Neural cell (in vitro differentiated cells): Measurements from ENCODE around the gene LRRFIP2. TPM values are rescaled to one million over a fixed set of nuclear protein-coding genes. Genes with fewer than 3 reads are reported as not detected.

ENCODE experiments used
- H2AFZ ChIP-seq: fragments of 200-600, 300-800 bp; sonication (generic), shearing (Covaris generic); 2 replicates; pipeline ENCODE4 v1.6.0; 2014; ENCODE audit warnings: low read depth, mild to moderate bottlenecking, antibody characterized with exemption, low read length, moderate library complexity
- H3F3A ChIP-seq: fragments of 200-600 bp; shearing (Covaris generic); 2 replicates; pipeline ENCODE4 v1.6.1; 2016; ENCODE audit warnings: mild to moderate bottlenecking, moderate library complexity, mixed read lengths, antibody characterized with exemption, low read length; ENCODE audit not compliant: insufficient read depth, poor library complexity, severe bottlenecking
- H3K27ac ChIP-seq: fragments of 200-600, 300-800 bp; sonication (generic), shearing (Covaris generic); 2 replicates; pipeline ENCODE4 v1.5.1; 2014; ENCODE audit warnings: mild to moderate bottlenecking, low read length, moderate library complexity
- H3K27me3 ChIP-seq: fragments of 300-800, 200-600 bp; sonication (generic), shearing (Covaris generic); 2 replicates; pipeline ENCODE4 v1.6.0; 2014; ENCODE audit warnings: mild to moderate bottlenecking, low read depth, low read length, moderate library complexity; ENCODE audit not compliant: insufficient read depth
- H3K36me3 ChIP-seq: fragments of 300-800, 200-600 bp; sonication (generic), shearing (Covaris generic); 2 replicates; pipeline ENCODE4 v1.5.1; 2014; ENCODE audit warnings: mild to moderate bottlenecking, antibody characterized with exemption, low read length, moderate library complexity; ENCODE audit not compliant: insufficient read depth
- H3K4me2 ChIP-seq: fragments of 300-800, 200-600 bp; sonication (generic), shearing (Covaris generic); 2 replicates; pipeline ENCODE4 v1.6.0; 2014; ENCODE audit warnings: mild to moderate bottlenecking, low read length
- H3K4me3 ChIP-seq: fragments of 300-800, 200-600 bp; sonication (generic), shearing (Covaris generic); 2 replicates; pipeline ENCODE4 v1.5.1; 2014; ENCODE audit warnings: mild to moderate bottlenecking, low read length, moderate library complexity
- H3K79me2 ChIP-seq: fragments of 200-600 bp; shearing (Covaris generic); replicated peaks from 2 replicates; pipeline ENCODE4 v1.6.0; 2014; ENCODE audit warnings: mild to moderate bottlenecking, low read length, moderate library complexity; ENCODE audit not compliant: insufficient read depth
- H3K9ac ChIP-seq: fragments of 300-800, 200-600 bp; sonication (generic), shearing (Covaris generic); 2 replicates; pipeline ENCODE4 v1.6.1; 2016; ENCODE audit warnings: mild to moderate bottlenecking, low read length, mixed read lengths
- H3K9me2 ChIP-seq: fragments of 200-600 bp; shearing (Covaris generic); 2 replicates; pipeline ENCODE4 v1.6.1; 2016; ENCODE audit warnings: mild to moderate bottlenecking, low read length, mixed read lengths; ENCODE audit not compliant: insufficient read depth
- H3K9me3 ChIP-seq: fragments of 200-600, 300-800 bp; sonication (generic), shearing (Covaris generic); 2 replicates; pipeline ENCODE4 v1.6.1; 2016; ENCODE audit warnings: mild to moderate bottlenecking, mixed run types, low read length, moderate library complexity, mixed read lengths
- H4K20me1 ChIP-seq: fragments of 200-600 bp; shearing (Covaris generic); 2 replicates; pipeline ENCODE4 v1.6.1; 2016; ENCODE audit warnings: mild to moderate bottlenecking, mixed run types; ENCODE audit not compliant: insufficient read depth
- CTCF ChIP-seq: fragments of 450-650 bp; IDR thresholded peaks from 2 replicates; pipeline ENCODE4 v1.5.1; 2014; ENCODE audit warnings: antibody characterized with exemption, mild to moderate bottlenecking, moderate library complexity; ENCODE audit not compliant: poor library complexity, severe bottlenecking
- EP300 ChIP-seq: fragments of 450-650 bp; conservative IDR thresholded peaks from 2 replicates; pipeline ENCODE4 v1.6.1; 2014; ENCODE audit warnings: antibody characterized with exemption, mild to moderate bottlenecking, moderate library complexity; ENCODE audit not compliant: poor library complexity, severe bottlenecking
- EZH2 ChIP-seq: fragments of 200-600, 300-800 bp; shearing (Covaris generic), sonication (generic); IDR thresholded peaks from 2 replicates; pipeline ENCODE4 v1.6.1; 2014; ENCODE audit warnings: antibody characterized with exemption, low read length, borderline replicate concordance, mild to moderate bottlenecking; ENCODE audit not compliant: insufficient read depth, poor library complexity, severe bottlenecking
- MXI1 ChIP-seq: fragments of 450-650 bp; conservative IDR thresholded peaks from 2 replicates; pipeline ENCODE4 v1.6.1; 2014; ENCODE audit warnings: antibody characterized with exemption, mild to moderate bottlenecking; ENCODE audit not compliant: poor library complexity, severe bottlenecking
- POLR2AphosphoS5 ChIP-seq: IDR thresholded peaks from 2 replicates; pipeline ENCODE4 v1.6.1; 2012
- RAD21 ChIP-seq: fragments of 450-650 bp; conservative IDR thresholded peaks from 2 replicates; pipeline ENCODE4 v1.6.1; 2014; ENCODE audit warnings: antibody characterized with exemption, mild to moderate bottlenecking, moderate library complexity
- REST ChIP-seq: IDR thresholded peaks from 2 replicates; pipeline ENCODE4 v1.6.1; 2012; ENCODE audit warnings: borderline replicate concordance
- SMC3 ChIP-seq: fragments of 450-650 bp; conservative IDR thresholded peaks from 2 replicates; pipeline ENCODE4 v1.6.1; 2014; ENCODE audit warnings: antibody characterized with exemption, mild to moderate bottlenecking, moderate library complexity; ENCODE audit not compliant: poor library complexity
- TAF1 ChIP-seq: IDR thresholded peaks from 2 replicates; pipeline ENCODE4 v1.6.1; 2012; ENCODE audit warnings: low read depth
- polyA plus RNA-seq: library from polyadenylated mRNA; depleted of rRNA; stranded (reverse); fragments of >200 nt; gene quantifications from 2 replicates; pipeline ENCODE4 v1.2.3, GENCODE V29; 2014

Gene LRRFIP2
- polyA plus RNA-seq, 1 donor from 2014 or later: 143 TPM

DNA sequence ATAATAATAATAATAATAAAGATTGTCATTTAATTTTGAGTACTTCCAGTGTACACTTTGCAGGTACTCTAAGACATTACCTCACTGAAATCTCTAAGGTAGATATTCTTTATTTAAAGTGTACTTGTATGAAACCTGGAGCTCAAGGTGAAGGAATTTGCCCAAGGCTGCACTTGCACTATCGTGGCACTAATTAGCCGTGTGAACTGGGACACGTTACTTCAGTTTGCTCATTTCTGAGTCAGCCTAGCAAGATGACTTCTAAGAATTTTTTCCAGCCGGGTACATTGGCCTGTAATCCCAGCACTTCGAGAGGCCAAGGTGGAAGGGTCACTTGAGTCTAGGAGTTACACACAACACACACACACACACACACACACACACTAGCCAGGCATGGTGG, 147.5 kb downstream of the LRRFIP2 start:
- Histone ChIP-seq H3K9me3 (no peaks in the 10 kb centered on the region), H3K27me3 (no peaks in the 10 kb centered on the region), H3K4me2 (no peak overlapping the region), H3K79me2 (no peaks in the 10 kb centered on the region), H3K9me2 (no peaks in the 10 kb centered on the region), H3K36me3 (peaks cover 22% of the 10 kb centered on the region), H3F3A (no peaks in the 10 kb centered on the region), H3K27ac (no peak overlapping the region), H2AFZ (no peak overlapping the region), H4K20me1 (no peaks in the 10 kb centered on the region), H3K4me3 (no peak overlapping the region), H3K9ac (no peak overlapping the region)
- TF ChIP-seq MXI1 (no peak), RAD21 (no peak), POLR2AphosphoS5 (no peak), CTCF (no peak), EP300 (no peak), EZH2 (no peak), SMC3 (no peak), TAF1 (no peak), REST (no peak)

GRCh38 chr3:37025561-37026335, 148.6 kb downstream of the LRRFIP2 start:
- no peaks in the 10 kb centered on the region for H3F3A ChIP-seq
- no peaks in the 10 kb centered on the region for H3K9me2 ChIP-seq
- no peak overlapping the region for H3K4me3 ChIP-seq
- no peak for TF ChIP-seq EZH2
- TF ChIP-seq EP300: no peak
- no peak for TF ChIP-seq CTCF
- TF ChIP-seq POLR2AphosphoS5: no peak
- no peak for TF ChIP-seq RAD21
- no peak for TF ChIP-seq MXI1
- TF ChIP-seq REST: no peak
- no peak for TF ChIP-seq TAF1
- TF ChIP-seq SMC3: no peak
- no peaks in the 10 kb centered on the region for H3K9me3 ChIP-seq
- no peak overlapping the region for H2AFZ ChIP-seq
- H3K79me2 ChIP-seq: no peaks in the 10 kb centered on the region
- H3K36me3 ChIP-seq: peaks cover 24% of the 10 kb centered on the region
- H3K27ac ChIP-seq: no peak overlapping the region
- no peaks in the 10 kb centered on the region for H3K27me3 ChIP-seq
- no peak overlapping the region for H3K4me2 ChIP-seq
- no peaks in the 10 kb centered on the region for H4K20me1 ChIP-seq
- H3K9ac ChIP-seq: no peak overlapping the region
